Measurements from ENCODE around the gene ATG7.

Gene ATG7

DNA sequence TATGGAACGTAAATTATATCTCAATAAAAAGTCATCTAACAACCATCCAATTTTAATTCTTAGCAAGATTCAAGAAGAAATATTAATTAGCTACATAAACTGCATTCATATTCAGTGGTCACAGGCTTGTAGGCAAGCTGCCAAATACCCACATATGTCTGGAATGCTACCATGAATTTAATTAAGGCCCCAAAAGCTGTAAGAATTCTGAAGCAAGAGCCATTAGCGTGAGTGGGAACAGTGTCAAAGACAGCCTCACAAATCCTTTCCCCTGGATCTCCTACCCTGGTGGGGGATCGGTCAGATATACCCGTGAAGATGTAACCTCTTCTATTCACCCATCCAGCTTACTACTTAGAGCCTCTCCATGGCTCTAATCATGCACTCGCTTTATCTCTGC is 40.0 kb downstream of the ATG7 start:
- no peak overlapping the region for H3K4me3 ChIP-seq (ENCODE audit: low read depth in 1 of 2, low read length in 2 of 2)
- H3K9ac ChIP-seq (ENCODE audit: low read depth, low read length), result no peak overlapping the region
- no peak overlapping the region for H3K27ac ChIP-seq (ENCODE audit: low read length)
- DNase-seq (no peak), ATAC-seq (ENCODE audit: insufficient read depth, low read depth) (no peak)
- no peaks in the 10 kb centered on the region for H4K20me1 ChIP-seq (ENCODE audit: insufficient read depth, low read length)
- no peaks in the 10 kb centered on the region for H3K79me2 ChIP-seq (ENCODE audit: insufficient read depth, low read length)
- H3K36me3 ChIP-seq (ENCODE audit: insufficient read depth, low read length), result peaks cover 63% of the 10 kb centered on the region
- H3K9me3 ChIP-seq (ENCODE audit: insufficient read depth, low read length, severe bottlenecking), result no peaks in the 10 kb centered on the region
- no peak overlapping the region for H3K4me2 ChIP-seq (ENCODE audit: insufficient read depth, low read length)
- no peaks in the 10 kb centered on the region for H3K27me3 ChIP-seq (ENCODE audit: insufficient read depth, low read length, poor library complexity)
- TF ChIP-seq, protein P1, sequence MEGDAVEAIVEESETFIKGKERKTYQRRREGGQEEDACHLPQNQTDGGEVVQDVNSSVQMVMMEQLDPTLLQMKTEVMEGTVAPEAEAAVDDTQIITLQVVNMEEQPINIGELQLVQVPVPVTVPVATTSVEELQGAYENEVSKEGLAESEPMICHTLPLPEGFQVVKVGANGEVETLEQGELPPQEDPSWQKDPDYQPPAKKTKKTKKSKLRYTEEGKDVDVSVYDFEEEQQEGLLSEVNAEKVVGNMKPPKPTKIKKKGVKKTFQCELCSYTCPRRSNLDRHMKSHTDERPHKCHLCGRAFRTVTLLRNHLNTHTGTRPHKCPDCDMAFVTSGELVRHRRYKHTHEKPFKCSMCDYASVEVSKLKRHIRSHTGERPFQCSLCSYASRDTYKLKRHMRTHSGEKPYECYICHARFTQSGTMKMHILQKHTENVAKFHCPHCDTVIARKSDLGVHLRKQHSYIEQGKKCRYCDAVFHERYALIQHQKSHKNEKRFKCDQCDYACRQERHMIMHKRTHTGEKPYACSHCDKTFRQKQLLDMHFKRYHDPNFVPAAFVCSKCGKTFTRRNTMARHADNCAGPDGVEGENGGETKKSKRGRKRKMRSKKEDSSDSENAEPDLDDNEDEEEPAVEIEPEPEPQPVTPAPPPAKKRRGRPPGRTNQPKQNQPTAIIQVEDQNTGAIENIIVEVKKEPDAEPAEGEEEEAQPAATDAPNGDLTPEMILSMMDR (IDR thresholded peaks at IDR 0.05; ENCODE audit: borderline replicate concordance, extremely low read depth, low read length, poor library complexity, severe bottlenecking), result no peak
- TF ChIP-seq EZH2 (IDR thresholded peaks at IDR 0.05; ENCODE audit: borderline replicate concordance, low read depth, low read length, severe bottlenecking), result no peak
- H2AFZ ChIP-seq (ENCODE audit: low read depth, low read length), result no peak overlapping the region
- no peaks in the 10 kb centered on the region for H3K4me1 ChIP-seq (ENCODE audit: insufficient read depth, low read length)

DNA sequence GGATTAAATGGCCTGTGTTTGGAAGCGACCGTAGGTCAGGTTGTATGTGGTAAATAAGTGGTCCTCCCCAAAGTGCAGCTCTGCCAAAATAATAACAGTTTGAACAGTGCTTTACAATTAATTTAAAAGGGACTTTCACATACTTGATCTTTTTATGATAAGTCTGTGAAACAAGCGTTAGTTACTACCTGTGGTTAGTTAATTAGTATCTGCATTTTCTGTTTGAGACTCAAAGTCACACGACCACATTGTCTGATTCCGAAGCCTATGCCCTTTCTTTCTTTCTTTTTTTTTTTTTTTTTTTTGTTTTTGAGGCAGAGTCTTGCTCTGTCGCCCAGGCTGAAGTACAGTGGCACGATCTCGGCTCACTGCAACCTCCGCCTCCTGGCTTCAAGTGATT is 45.1 kb downstream of the ATG7 start:
- DNase-seq, result no peak
- no peak for ATAC-seq (ENCODE audit: insufficient read depth, low read depth)
- Histone ChIP-seq H3K27ac (ENCODE audit: low read length) (no peak overlapping the region), H4K20me1 (ENCODE audit: insufficient read depth, low read length) (no peaks in the 10 kb centered on the region), H3K9me3 (ENCODE audit: insufficient read depth, low read length, severe bottlenecking) (no peaks in the 10 kb centered on the region), H3K4me3 (ENCODE audit: low read depth in 1 of 2, low read length in 2 of 2) (no peak overlapping the region), H3K79me2 (ENCODE audit: insufficient read depth, low read length) (no peaks in the 10 kb centered on the region), H3K4me1 (ENCODE audit: insufficient read depth, low read length) (no peaks in the 10 kb centered on the region), H3K27me3 (ENCODE audit: insufficient read depth, low read length, poor library complexity) (no peaks in the 10 kb centered on the region), H3K4me2 (ENCODE audit: insufficient read depth, low read length) (no peak overlapping the region), H2AFZ (ENCODE audit: low read depth, low read length) (no peak overlapping the region), H3K9ac (ENCODE audit: low read depth, low read length) (no peak overlapping the region), H3K36me3 (ENCODE audit: insufficient read depth, low read length) (peaks cover 68% of the 10 kb centered on the region; the same call in 1 of the 2 replicates)
- TF ChIP-seq EZH2 (IDR thresholded peaks at IDR 0.05; ENCODE audit: borderline replicate concordance, low read depth, low read length, severe bottlenecking), result no peak
- TF ChIP-seq, protein P1 (IDR thresholded peaks at IDR 0.05; ENCODE audit: borderline replicate concordance, extremely low read depth, low read length, poor library complexity, severe bottlenecking), result no peak

DNA sequence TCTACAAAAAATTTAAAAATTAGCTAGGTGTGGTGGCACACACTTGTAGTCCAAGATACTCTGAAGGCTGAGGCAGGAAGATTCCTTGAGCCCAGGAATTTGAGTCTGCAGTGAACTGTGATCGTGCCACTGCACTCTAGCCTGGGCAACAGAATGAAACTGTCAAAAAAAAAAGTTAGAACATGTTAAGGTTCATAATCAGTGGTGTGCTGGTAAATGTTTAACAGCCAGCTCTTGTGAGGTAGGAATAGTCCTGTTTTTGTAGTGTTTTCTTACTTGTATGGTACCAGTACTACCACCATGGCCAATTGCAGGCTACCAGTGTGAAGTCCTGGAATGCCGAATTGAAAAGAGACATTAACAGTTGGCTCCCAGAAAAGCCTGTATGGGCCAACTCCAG is 50.7 kb downstream of the ATG7 start:
- Histone ChIP-seq H3K4me2 (ENCODE audit: insufficient read depth, low read length) (no peak overlapping the region), H2AFZ (ENCODE audit: low read depth, low read length) (no peak overlapping the region), H3K9ac (ENCODE audit: low read depth, low read length) (no peak overlapping the region), H3K4me3 (ENCODE audit: low read depth in 1 of 2, low read length in 2 of 2) (no peak overlapping the region), H3K36me3 (ENCODE audit: insufficient read depth, low read length) (peaks cover 31% of the 10 kb centered on the region; the same call in 1 of the 2 replicates), H3K9me3 (ENCODE audit: insufficient read depth, low read length, severe bottlenecking) (no peaks in the 10 kb centered on the region), H3K27ac (ENCODE audit: low read length) (no peak overlapping the region), H4K20me1 (ENCODE audit: insufficient read depth, low read length) (no peaks in the 10 kb centered on the region), H3K79me2 (ENCODE audit: insufficient read depth, low read length) (no peaks in the 10 kb centered on the region), H3K27me3 (ENCODE audit: insufficient read depth, low read length, poor library complexity) (no peaks in the 10 kb centered on the region), H3K4me1 (ENCODE audit: insufficient read depth, low read length) (no peaks in the 10 kb centered on the region)
- no peak for DNase-seq
- TF ChIP-seq, protein P1 (IDR thresholded peaks at IDR 0.05; ENCODE audit: borderline replicate concordance, extremely low read depth, low read length, poor library complexity, severe bottlenecking), result no peak
- no peak for TF ChIP-seq EZH2 (IDR thresholded peaks at IDR 0.05; ENCODE audit: borderline replicate concordance, low read depth, low read length, severe bottlenecking)
- no peak for ATAC-seq (ENCODE audit: insufficient read depth, low read depth)

DNA sequence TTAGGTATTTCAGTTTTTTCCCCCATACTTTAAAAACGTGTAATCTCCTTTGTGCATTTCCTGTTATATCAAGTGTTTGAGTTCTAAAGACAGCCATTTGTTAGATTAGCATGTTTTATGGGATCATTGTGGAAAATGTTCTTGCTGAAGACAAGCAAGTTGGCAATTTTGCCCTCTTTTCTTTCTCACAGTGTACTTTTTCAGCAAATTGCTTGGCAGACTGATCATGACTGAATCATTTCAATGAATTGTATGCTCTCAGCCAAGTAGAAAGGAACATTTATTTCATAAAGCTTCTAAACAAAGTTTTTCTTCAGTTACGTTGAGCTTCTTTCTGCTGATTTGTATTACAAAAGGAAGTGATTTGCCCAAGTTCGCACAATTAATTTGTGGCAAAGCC is 51.6 kb downstream of the ATG7 start:
- Histone ChIP-seq H3K36me3 (ENCODE audit: insufficient read depth, low read length) (peaks cover 23% of the 10 kb centered on the region; the same call in 1 of the 2 replicates), H3K27ac (ENCODE audit: low read length) (no peak overlapping the region), H2AFZ (ENCODE audit: low read depth, low read length) (no peak overlapping the region), H3K9ac (ENCODE audit: low read depth, low read length) (no peak overlapping the region), H3K4me1 (ENCODE audit: insufficient read depth, low read length) (no peaks in the 10 kb centered on the region), H3K4me3 (ENCODE audit: low read depth in 1 of 2, low read length in 2 of 2) (no peak overlapping the region), H3K9me3 (ENCODE audit: insufficient read depth, low read length, severe bottlenecking) (no peaks in the 10 kb centered on the region), H4K20me1 (ENCODE audit: insufficient read depth, low read length) (no peaks in the 10 kb centered on the region), H3K79me2 (ENCODE audit: insufficient read depth, low read length) (no peaks in the 10 kb centered on the region), H3K4me2 (ENCODE audit: insufficient read depth, low read length) (no peak overlapping the region), H3K27me3 (ENCODE audit: insufficient read depth, low read length, poor library complexity) (no peaks in the 10 kb centered on the region)
- no peak for TF ChIP-seq EZH2 (IDR thresholded peaks at IDR 0.05; ENCODE audit: borderline replicate concordance, low read depth, low read length, severe bottlenecking)
- TF ChIP-seq, protein P1 (IDR thresholded peaks at IDR 0.05; ENCODE audit: borderline replicate concordance, extremely low read depth, low read length, poor library complexity, severe bottlenecking), result no peak
- ATAC-seq (ENCODE audit: insufficient read depth, low read depth) (no peak), DNase-seq (no peak)
